ENCODE measurements around the gene BANF2.

BANF2 gene

GRCh38 chr20:17783671-17784070, 83.9 kb downstream of the BANF2 start:
- no peak for DNase-seq (ENCODE audit: low read depth)
- no peak for TF ChIP-seq CTCF (conservative IDR thresholded peaks at IDR 0.05; ENCODE audit: low read length)
- no peak overlapping the region for H3K4me3 ChIP-seq (ENCODE audit: low read length)

- H3K4me3 ChIP-seq (ENCODE audit: low read length): no peak overlapping the region
- no peak for DNase-seq (ENCODE audit: low read depth)
- no peak for TF ChIP-seq CTCF (conservative IDR thresholded peaks at IDR 0.05; ENCODE audit: low read length)
These were observed 85.2 kb downstream of the BANF2 start for GRCh38 chr20:17785007-17785406.

Measured in AG10803 (cell line).